IMR-90 (cell line): ENCODE measurements around the gene CPLX1. TPM values are rescaled to one million over a fixed set of nuclear protein-coding genes. Genes with fewer than 3 reads are reported as not detected.

Source experiments
- ATAC-seq: fragments of 200-7000 bp; cut with Tn5 transposase; 2 replicates; pipeline ENCODE4 v1.9.1; 2020; ENCODE audit warnings: low read depth, mild to moderate bottlenecking, moderate library complexity
- BruUV-seq: library from RNA; stranded (reverse); fragments of 400-500 nt; replicated peaks from 2 replicates; lab custom pipeline; 2021; lab: Mats Ljungman, UMichigan
- CTCF ChIA-PET: fragments of 300-600 bp; formaldehyde crosslinking; extraction: SDS; loops from one replicate; lab custom pipeline; 2021; ENCODE audit warnings: antibody characterized with exemption; lab: Yijun Ruan, JAX
- POLR2A ChIA-PET: fragments of 300-600 bp; sonication (Branson Sonifier 250); formaldehyde crosslinking; loops from one replicate; lab custom pipeline; 2022; ENCODE audit warnings: antibody characterized with exemption; ENCODE audit not compliant: unreplicated experiment; lab: Charles Lee
- DNase-seq: peaks from one replicate; pipeline ENCODE4 v3.0.0; 2013
- H2AFZ ChIP-seq: replicated peaks from 2 replicates; pipeline ENCODE3; 2013; ENCODE audit warnings: low read length, mild to moderate bottlenecking; ENCODE audit not compliant: poor library complexity
- H2AK5ac ChIP-seq: 2 replicates; pipeline ENCODE4 v1.6.1; 2013; ENCODE audit warnings: low read depth, low read length, inconsistent platforms
- H2AK9ac ChIP-seq: replicated peaks from 2 replicates; pipeline ENCODE3; 2013; ENCODE audit warnings: mild to moderate bottlenecking, low read depth, low read length, moderate library complexity; ENCODE audit not compliant: poor library complexity
- H2BK120ac ChIP-seq: 2 replicates; pipeline ENCODE4 v1.6.1; 2013; ENCODE audit warnings: low read depth, low read length, inconsistent platforms
- H2BK15ac ChIP-seq: 3 replicates; pipeline ENCODE4 v1.6.1; 2013; ENCODE audit warnings: low read depth, low read length, inconsistent platforms
- H2BK20ac ChIP-seq: 2 replicates; pipeline ENCODE4 v1.6.1; 2013; ENCODE audit warnings: low read depth, mild to moderate bottlenecking, inconsistent platforms, low read length, moderate library complexity
- H2BK5ac ChIP-seq: 2 replicates; pipeline ENCODE4 v1.6.1; 2013; ENCODE audit warnings: mild to moderate bottlenecking, low read depth, low read length, inconsistent platforms; ENCODE audit not compliant: poor library complexity, severe bottlenecking
- H3K14ac ChIP-seq: replicated peaks from 2 replicates; pipeline ENCODE4 v1.6.1; 2013; ENCODE audit warnings: low read depth, low read length, inconsistent platforms
- H3K18ac ChIP-seq: 2 replicates; pipeline ENCODE4 v1.6.1; 2013; ENCODE audit warnings: low read depth, low read length, control low read depth
- H3K23ac ChIP-seq: 2 replicates; pipeline ENCODE4 v1.6.1; 2013; ENCODE audit warnings: low read depth, low read length, inconsistent platforms
- H3K27ac ChIP-seq: 2 replicates; pipeline ENCODE4 v1.5.1; 2013; ENCODE audit warnings: mild to moderate bottlenecking, control low read depth, low read length; ENCODE audit not compliant: insufficient read depth
- H3K27me3 ChIP-seq: 2 replicates; pipeline ENCODE4 v1.6.1; 2013; ENCODE audit warnings: low read length; ENCODE audit not compliant: control insufficient read depth, insufficient read depth
- H3K36me3 ChIP-seq: 2 replicates; pipeline ENCODE4 v1.6.1; 2013; ENCODE audit warnings: low read length, mixed read lengths; ENCODE audit not compliant: control insufficient read depth, insufficient read depth
- H3K4ac ChIP-seq: 2 replicates; pipeline ENCODE4 v1.6.1; 2013; ENCODE audit warnings: low read depth, low read length, inconsistent platforms
- H3K4me1 ChIP-seq: 2 replicates; pipeline ENCODE4 v1.6.1; 2013; ENCODE audit warnings: low read length, mixed read lengths; ENCODE audit not compliant: control insufficient read depth, insufficient read depth
- H3K4me2 ChIP-seq: 2 replicates; pipeline ENCODE4 v1.6.1; 2013; ENCODE audit warnings: low read depth, mild to moderate bottlenecking, control low read depth, low read length, moderate library complexity
- H3K4me3 ChIP-seq: 2 replicates; pipeline ENCODE4 v1.5.1; 2013; ENCODE audit warnings: low read depth, mild to moderate bottlenecking, control low read depth, low read length, moderate library complexity; ENCODE audit not compliant: insufficient read depth
- H3K56ac ChIP-seq: 2 replicates; pipeline ENCODE4 v1.6.1; 2013; ENCODE audit warnings: low read length, inconsistent platforms; ENCODE audit not compliant: insufficient read depth; ENCODE audit errors: extremely low read depth
- H3K79me1 ChIP-seq, 2 experiments: 2 replicates each; pipeline ENCODE4 v1.6.1; 2013; ENCODE audit warnings: low read length in 2 of 2, inconsistent platforms in 1 of 2, low read depth in 1 of 2
- H3K9ac ChIP-seq: 2 replicates; pipeline ENCODE4 v1.6.1; 2013; ENCODE audit warnings: low read depth, low read length, control low read depth
- H3K9me1 ChIP-seq: 2 replicates; pipeline ENCODE4 v1.6.1; 2013; ENCODE audit warnings: low read length, inconsistent platforms; ENCODE audit not compliant: insufficient read depth
- H3K9me3 ChIP-seq: 2 replicates; pipeline ENCODE4 v1.6.1; 2013; ENCODE audit warnings: low read length; ENCODE audit not compliant: control insufficient read depth, insufficient read depth
- H4K20me1 ChIP-seq: 2 replicates; pipeline ENCODE4 v1.6.1; 2013; ENCODE audit warnings: low read length, inconsistent platforms; ENCODE audit not compliant: insufficient read depth
- H4K5ac ChIP-seq: 2 replicates; pipeline ENCODE4 v1.6.1; 2013; ENCODE audit warnings: mild to moderate bottlenecking, low read depth, low read length, control low read depth
- H4K8ac ChIP-seq, 2 experiments: 2 replicates each; pipeline ENCODE4 v1.6.1; 2013; ENCODE audit warnings: low read depth in 2 of 2, low read length in 2 of 2, control low read depth in 1 of 2, inconsistent platforms in 1 of 2
- H4K91ac ChIP-seq: 2 replicates; pipeline ENCODE4 v1.6.1; 2013; ENCODE audit warnings: low read depth, low read length, inconsistent platforms; ENCODE audit not compliant: insufficient read depth
- BHLHE40 ChIP-seq: fragments of 150-350 bp; IDR thresholded peaks from 2 replicates; pipeline ENCODE4 v1.6.1; 2016; ENCODE audit warnings: mild to moderate bottlenecking, low read depth, low read length
- CEBPB ChIP-seq: IDR thresholded peaks from 2 replicates; pipeline ENCODE4 v1.6.1; 2012; ENCODE audit warnings: low read depth, low read length, improper control_type of control experiment
- CHD1 ChIP-seq: IDR thresholded peaks from 2 replicates; pipeline ENCODE4 v1.6.1; 2012; ENCODE audit warnings: low read depth, low read length, improper control_type of control experiment
- CTCF ChIP-seq: conservative IDR thresholded peaks from 2 replicates; pipeline ENCODE4 v1.5.1; 2012; ENCODE audit warnings: mild to moderate bottlenecking, low read depth, low read length, improper control_type of control experiment
- ELK1 ChIP-seq: fragments of 150-350 bp; IDR thresholded peaks from 2 replicates; pipeline ENCODE4 v1.6.1; 2016; ENCODE audit warnings: low read depth, mild to moderate bottlenecking, low read length, moderate library complexity, borderline replicate concordance
- FOS ChIP-seq: fragments of 150-350 bp; IDR thresholded peaks from 2 replicates; pipeline ENCODE4 v1.6.1; 2016; ENCODE audit warnings: low read depth, low read length
- MAFK ChIP-seq: IDR thresholded peaks from 2 replicates; pipeline ENCODE4 v1.6.1; 2012; ENCODE audit warnings: low read depth, low read length, improper control_type of control experiment
- MAZ ChIP-seq: IDR thresholded peaks from 2 replicates; pipeline ENCODE4 v1.6.1; 2012; ENCODE audit warnings: low read depth, mild to moderate bottlenecking, low read length, improper control_type of control experiment, moderate library complexity, borderline replicate concordance
- MXI1 ChIP-seq: IDR thresholded peaks from 2 replicates; pipeline ENCODE4 v1.6.1; 2012; ENCODE audit warnings: low read depth, mild to moderate bottlenecking, low read length, moderate library complexity, borderline replicate concordance
- NFE2L2 ChIP-seq: fragments of 150-350 bp; IDR thresholded peaks from 2 replicates; pipeline ENCODE4 v1.6.1; 2016; ENCODE audit warnings: low read depth, mild to moderate bottlenecking, low read length
- POLR2A ChIP-seq: IDR thresholded peaks from 2 replicates; pipeline ENCODE4 v1.6.1; 2012; ENCODE audit warnings: mild to moderate bottlenecking, low read depth, low read length
- RAD21 ChIP-seq: IDR thresholded peaks from 2 replicates; pipeline ENCODE4 v1.6.1; 2012; ENCODE audit warnings: low read length, improper control_type of control experiment
- RCOR1 ChIP-seq: IDR thresholded peaks from 2 replicates; pipeline ENCODE4 v1.6.1; 2012; ENCODE audit warnings: mild to moderate bottlenecking, low read length, improper control_type of control experiment; ENCODE audit not compliant: insufficient replicate concordance
- RFX5 ChIP-seq: IDR thresholded peaks from 2 replicates; pipeline ENCODE4 v1.8.0; 2012; ENCODE audit warnings: low read depth, mild to moderate bottlenecking, low read length, moderate library complexity
- SMC3 ChIP-seq: fragments of 150-350 bp; IDR thresholded peaks from 2 replicates; pipeline ENCODE4 v1.6.1; 2016; ENCODE audit warnings: low read depth, mild to moderate bottlenecking, antibody characterized with exemption, low read length, moderate library complexity
- WGBS, 2 experiments: methylation state at CpG; one replicate each; pipeline versions ENCODE4 v1.1.5 to v1.1.7; 2013; ENCODE audit warnings: missing lambda C conversion rate in 2 of 2; ENCODE audit not compliant: insufficient read length in 1 of 2; ENCODE audit errors: extremely low coverage in 2 of 2; 5-methylcytosine and 5-hydroxymethylcytosine counted together
- dilution Hi-C: fragments of 300-500 bp; cut with HindIII; formaldehyde crosslinking; loops from one replicate; pipeline ENCODE4 v1.14.3; 2018; ENCODE audit warnings: low sequenced_read_pairs; ENCODE audit not compliant: unreplicated experiment
- in situ Hi-C: fragments of 300-500 bp; cut with MboI; formaldehyde crosslinking; loops from 3 replicates; pipeline ENCODE4 v1.14.3; 2019; ENCODE audit warnings: low sequenced_read_pairs, inconsistent platforms, mixed read lengths
- intact Hi-C: fragments of 100-400 bp; cut with micrococcal nuclease; formaldehyde crosslinking; loops from 2 replicates; pipeline ENCODE4 v1.10.0; 2022
- polyA plus RNA-seq, 3 experiments: library from polyadenylated mRNA; depleted of rRNA; stranded (reverse); fragments of >200 nt; gene quantifications; 2 replicates each; pipeline ENCODE4 v1.2.3, GENCODE V29; 2012; ENCODE audit warnings: low replicate concordance in 1 of 3
- total RNA-seq: library from RNA; depleted of rRNA; stranded (reverse); fragments of >200 nt; gene quantifications from 2 replicates; pipeline ENCODE4 v1.2.3, GENCODE V29; 2012
- TF ChIP-seq, protein P1 (sequence below): fragments of 150-350 bp; IDR thresholded peaks from 2 replicates; pipeline ENCODE4 v1.6.1; 2017; ENCODE audit warnings: mild to moderate bottlenecking, antibody characterized with exemption, low read length, low read depth

Gene CPLX1
- total and polyA plus RNA-seq, 2 of the 4 experiments (the other 2 are of a cell fraction): 0.05 TPM; not detected in 1

GRCh38 chr4:833156-833555 is 7.2 kb upstream of the CPLX1 start:
- H3K4me2 ChIP-seq: no peak overlapping the region
- H3K9ac ChIP-seq: no peak overlapping the region
- no peaks in the 10 kb centered on the region for H3K79me1 ChIP-seq
- H2BK120ac ChIP-seq: no peak overlapping the region
- ATAC-seq: no peak
- dilution Hi-C loops: no loop called here
- TF ChIP-seq, protein P1, sequence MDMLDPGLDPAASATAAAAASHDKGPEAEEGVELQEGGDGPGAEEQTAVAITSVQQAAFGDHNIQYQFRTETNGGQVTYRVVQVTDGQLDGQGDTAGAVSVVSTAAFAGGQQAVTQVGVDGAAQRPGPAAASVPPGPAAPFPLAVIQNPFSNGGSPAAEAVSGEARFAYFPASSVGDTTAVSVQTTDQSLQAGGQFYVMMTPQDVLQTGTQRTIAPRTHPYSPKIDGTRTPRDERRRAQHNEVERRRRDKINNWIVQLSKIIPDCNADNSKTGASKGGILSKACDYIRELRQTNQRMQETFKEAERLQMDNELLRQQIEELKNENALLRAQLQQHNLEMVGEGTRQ: no peak
- TF ChIP-seq MAZ (no peak), CEBPB (no peak), NFE2L2 (no peak), RCOR1 (no peak), FOS (no peak), POLR2A (no peak), ELK1 (no peak), MAFK (no peak), CTCF (no peak), MXI1 (no peak), RAD21 (no peak), SMC3 (no peak), RFX5 (no peak), BHLHE40 (no peak), CHD1 (no peak)
- peaks cover 13% of the 10 kb centered on the region for H3K9me3 ChIP-seq
- no peaks in the 10 kb centered on the region for H3K4me1 ChIP-seq
- no peak overlapping the region for H2BK20ac ChIP-seq
- peaks cover 31% of the 10 kb centered on the region for H3K27me3 ChIP-seq
- POLR2A ChIA-PET: no interaction called here
- H3K4ac ChIP-seq: no peak overlapping the region
- intact Hi-C loops: no loop called here
- H2AK5ac ChIP-seq: no peak overlapping the region
- no peak overlapping the region for H3K18ac ChIP-seq
- H3K56ac ChIP-seq: no peak overlapping the region
- no peak overlapping the region for H3K4me3 ChIP-seq
- H2AFZ ChIP-seq: no peak overlapping the region
- BruUV-seq: no TSS peak
- no peak overlapping the region for H4K8ac ChIP-seq
- WGBS, 2 experiments: 41% methylated on average over 9 of the region's 10 CpGs; no CpG with 5 or more reads in 1 of the 2 experiments
- H2AK9ac ChIP-seq: no peak overlapping the region
- H3K27ac ChIP-seq: no peak overlapping the region
- H2BK15ac ChIP-seq: no peak overlapping the region
- no peak overlapping the region for H3K14ac ChIP-seq
- H4K20me1 ChIP-seq: no peaks in the 10 kb centered on the region
- no peak overlapping the region for H3K23ac ChIP-seq
- no peak overlapping the region for H4K91ac ChIP-seq
- H4K5ac ChIP-seq: no peak overlapping the region
- no peaks in the 10 kb centered on the region for H3K36me3 ChIP-seq
- DNase-seq: no peak
- H2BK5ac ChIP-seq: no peak overlapping the region
- CTCF ChIA-PET: no interaction called here
- no peaks in the 10 kb centered on the region for H3K9me1 ChIP-seq
- in situ Hi-C loops: no loop called here
